Measurements from ENCODE around the gene ANK3. TPM values are rescaled to one million over a fixed set of nuclear protein-coding genes. Genes with fewer than 3 reads are reported as not detected.

ANK3 gene
- total RNA-seq, 2 donors from 2014 or later, result 46.0 to 47.8 TPM

GRCh38 chr10:60101821-60102220 lies 287.9 kb downstream of the ANK3 start:
- Histone ChIP-seq H3K4me3 (no peak overlapping the region), H3K4me1 (replicated peaks) (no peaks in the 10 kb centered on the region), H3K27me3 (replicated peaks; ENCODE audit: insufficient read depth) (no peaks in the 10 kb centered on the region), H3K27ac (no peak overlapping the region), H3K36me3 (no peaks in the 10 kb centered on the region), H3K9me3 (no peaks in the 10 kb centered on the region)
- intact Hi-C loops (cut with DNase I), result loop anchor here (2.0 to 5.0 kb wide), 2 partner anchors 105 to 335 kb away; no protein-coding TSS in a partner anchor
- no peak for TF ChIP-seq POLR2AphosphoS5 (IDR thresholded peaks at IDR 0.05)
- TF ChIP-seq POLR2A (IDR thresholded peaks at IDR 0.05), result no peak
- TF ChIP-seq CTCF (IDR thresholded peaks at IDR 0.05), result no peak
- no peak for DNase-seq (ENCODE audit: low spot score)
- WGBS, result 70% methylated on average over 4 of the region's 4 CpGs

- 69% methylated on average over 2 of the region's 2 CpGs for WGBS
- H3K27ac ChIP-seq, result no peak overlapping the region
These were observed 289.5 kb downstream of the ANK3 start for GRCh38 chr10:60099998-60100747.

GRCh38 chr10:60098677-60099601 lies 290.7 kb downstream of the ANK3 start:
- WGBS, result 68% methylated on average over 4 of the region's 4 CpGs
- no peak for DNase-seq (ENCODE audit: low spot score)
- H3K9me3 ChIP-seq, result no peaks in the 10 kb centered on the region
- no peaks in the 10 kb centered on the region for H3K4me1 ChIP-seq (replicated peaks)
- no peak overlapping the region for H3K4me3 ChIP-seq
- H3K27me3 ChIP-seq (replicated peaks; ENCODE audit: insufficient read depth), result no peaks in the 10 kb centered on the region
- no peaks in the 10 kb centered on the region for H3K36me3 ChIP-seq
- intact Hi-C loops (cut with DNase I), result no loop called here
- H3K27ac ChIP-seq, result no peak overlapping the region
- TF ChIP-seq POLR2AphosphoS5 (IDR thresholded peaks at IDR 0.05) (no peak), POLR2A (IDR thresholded peaks at IDR 0.05) (no peak), CTCF (IDR thresholded peaks at IDR 0.05) (no peak)

More at GRCh38 chr10:60099998-60100747, 289.5 kb downstream of the ANK3 start:
- DNase-seq (ENCODE audit: low spot score), result no peak
- peak; percentile 35 to 78 (median 65) for TF ChIP-seq CTCF (IDR thresholded peaks at IDR 0.05)
- TF ChIP-seq POLR2A (IDR thresholded peaks at IDR 0.05), result no peak
- no peak for TF ChIP-seq POLR2AphosphoS5 (IDR thresholded peaks at IDR 0.05)
- no peaks in the 10 kb centered on the region for H3K27me3 ChIP-seq (replicated peaks; ENCODE audit: insufficient read depth)
- H3K4me3 ChIP-seq, result no peak overlapping the region
- no peaks in the 10 kb centered on the region for H3K36me3 ChIP-seq
- H3K4me1 ChIP-seq (replicated peaks), result no peaks in the 10 kb centered on the region
- H3K9me3 ChIP-seq, result no peaks in the 10 kb centered on the region
- intact Hi-C loops (cut with DNase I), result loop anchor here (2.0 to 5.0 kb wide), 2 partner anchors 107 to 337 kb away; no protein-coding TSS in a partner anchor

GRCh38 chr10:60096761-60097513 lies 292.7 kb downstream of the ANK3 start:
- 81% methylated on average over 5 of the region's 5 CpGs for WGBS
- Histone ChIP-seq H3K4me1 (replicated peaks) (no peaks in the 10 kb centered on the region), H3K27ac (no peak overlapping the region), H3K36me3 (no peaks in the 10 kb centered on the region), H3K9me3 (no peaks in the 10 kb centered on the region), H3K4me3 (no peak overlapping the region), H3K27me3 (replicated peaks; ENCODE audit: insufficient read depth) (no peaks in the 10 kb centered on the region)
- no peak for DNase-seq (ENCODE audit: low spot score)
- TF ChIP-seq POLR2A (IDR thresholded peaks at IDR 0.05), result no peak
- TF ChIP-seq CTCF (IDR thresholded peaks at IDR 0.05), result no peak
- TF ChIP-seq POLR2AphosphoS5 (IDR thresholded peaks at IDR 0.05), result no peak
- intact Hi-C loops (cut with DNase I), result no loop called here
